CD4-positive, alpha-beta T cell treated with Interleukin-2 at 100 ng/mL for 4 hours (primary cell): ENCODE data around the gene CYS1.
"Not testable (repeated sequence)": the region's sequence is repeated elsewhere in the genome, so short reads cannot be mapped to it uniquely, and the experiment has no call there.

ENCODE experiments used
- DNase-seq: peaks from one replicate; pipeline ENCODE4 v3.0.0-alpha.2; 2020; ENCODE audit warnings: low spot score

Gene CYS1

DNA sequence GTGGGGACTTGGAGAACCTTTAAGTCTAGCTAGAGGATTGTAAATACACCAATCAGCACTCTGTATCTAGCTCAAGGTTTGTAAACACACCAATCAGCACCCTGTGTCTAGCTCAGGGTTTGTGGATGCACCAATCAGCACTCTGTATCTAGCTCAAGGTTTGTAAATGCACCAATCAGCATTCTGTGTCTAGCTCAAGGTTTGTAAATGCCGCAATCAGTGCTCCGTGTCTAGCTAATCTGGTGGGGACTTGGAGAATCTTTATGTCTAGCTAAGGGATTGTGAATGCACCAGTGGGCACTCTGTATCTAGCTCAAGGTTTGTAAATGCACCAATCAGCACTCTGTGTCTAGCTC, 11.7 kb upstream of the CYS1 start:
- not testable (repeated sequence) for DNase-seq

DNA sequence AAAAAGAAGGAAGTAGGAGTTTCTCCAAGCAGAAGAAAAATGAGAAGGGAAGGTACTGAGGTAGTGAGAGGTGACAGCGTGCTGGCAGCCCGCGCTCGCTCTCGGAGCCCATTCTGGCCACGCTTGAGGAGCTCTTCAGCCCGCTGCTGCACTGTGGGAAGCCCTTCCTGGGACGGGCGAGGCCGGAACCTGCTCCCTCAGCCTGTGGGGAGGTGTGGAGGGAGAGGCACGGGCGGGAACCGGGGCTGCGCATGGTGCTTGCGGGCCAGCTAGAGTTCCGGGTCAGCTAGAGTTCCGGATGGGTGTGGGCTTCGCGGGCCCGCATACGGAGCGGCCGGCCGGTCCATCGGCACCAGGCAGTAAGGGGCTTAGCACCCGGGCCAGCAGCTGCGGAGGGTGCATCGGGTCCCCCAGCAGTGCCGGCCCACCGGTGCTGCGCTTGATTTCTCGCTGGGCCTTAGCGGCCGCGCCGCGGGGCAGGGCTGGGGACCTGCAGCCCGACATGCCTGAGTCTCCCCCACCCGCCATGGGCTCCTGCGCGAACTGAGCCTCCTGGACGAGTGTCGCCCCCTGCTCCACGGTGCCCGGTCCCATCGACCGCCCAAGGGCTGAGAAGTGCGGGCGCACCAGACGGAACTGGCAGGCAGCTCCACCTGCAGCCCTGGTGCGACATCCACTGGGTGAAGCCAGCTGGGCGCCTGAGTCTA, 11.1 kb upstream of the CYS1 start:
- no peak for DNase-seq

- no peak for DNase-seq
These were observed 9.5 kb upstream of the CYS1 start for GRCh38 chr2:10089565-10090190.

GRCh38 chr2:10087360-10087759, 7.1 kb upstream of the CYS1 start:
- DNase-seq = no peak

GRCh38 chr2:10086950-10087349, 6.7 kb upstream of the CYS1 start:
- DNase-seq = no peak

- DNase-seq = no peak
These were observed 5.5 kb upstream of the CYS1 start for GRCh38 chr2:10085668-10086059.

GRCh38 chr2:10085043-10085667, 4.9 kb upstream of the CYS1 start:
- no peak for DNase-seq

- DNase-seq = no peak
These were observed 4.1 kb upstream of the CYS1 start for GRCh38 chr2:10084223-10084865.

DNA sequence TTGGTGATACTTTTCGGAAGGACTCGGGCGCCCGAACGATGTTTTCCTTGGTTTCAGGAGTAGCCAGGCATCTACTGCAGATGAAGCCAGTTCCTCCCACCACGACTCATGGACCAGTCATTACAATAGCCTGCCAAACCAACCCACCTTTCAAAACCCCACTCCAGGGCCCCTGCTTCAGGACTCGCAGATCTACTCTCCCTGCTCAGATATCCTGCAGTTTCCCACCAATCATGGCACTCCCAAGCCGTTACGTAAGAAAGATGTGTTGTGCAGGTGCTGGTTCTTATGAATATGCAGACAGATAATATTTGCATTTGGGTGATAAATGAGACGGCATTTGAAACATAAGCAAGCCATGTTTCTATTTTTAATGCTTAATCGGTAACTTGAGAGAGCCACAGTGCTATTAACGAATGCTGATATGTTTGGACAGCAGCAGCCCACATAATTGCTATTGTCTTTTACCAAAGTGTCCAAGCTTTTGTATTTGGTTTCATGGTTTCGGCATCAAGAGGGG, 3.5 kb upstream of the CYS1 start:
- no peak for DNase-seq

GRCh38 chr2:10083046-10083445, 2.8 kb upstream of the CYS1 start:
- no peak for DNase-seq

- DNase-seq = peak; percentile 6
These were observed 509 bp upstream of the CYS1 start for GRCh38 chr2:10080536-10081304.

DNA sequence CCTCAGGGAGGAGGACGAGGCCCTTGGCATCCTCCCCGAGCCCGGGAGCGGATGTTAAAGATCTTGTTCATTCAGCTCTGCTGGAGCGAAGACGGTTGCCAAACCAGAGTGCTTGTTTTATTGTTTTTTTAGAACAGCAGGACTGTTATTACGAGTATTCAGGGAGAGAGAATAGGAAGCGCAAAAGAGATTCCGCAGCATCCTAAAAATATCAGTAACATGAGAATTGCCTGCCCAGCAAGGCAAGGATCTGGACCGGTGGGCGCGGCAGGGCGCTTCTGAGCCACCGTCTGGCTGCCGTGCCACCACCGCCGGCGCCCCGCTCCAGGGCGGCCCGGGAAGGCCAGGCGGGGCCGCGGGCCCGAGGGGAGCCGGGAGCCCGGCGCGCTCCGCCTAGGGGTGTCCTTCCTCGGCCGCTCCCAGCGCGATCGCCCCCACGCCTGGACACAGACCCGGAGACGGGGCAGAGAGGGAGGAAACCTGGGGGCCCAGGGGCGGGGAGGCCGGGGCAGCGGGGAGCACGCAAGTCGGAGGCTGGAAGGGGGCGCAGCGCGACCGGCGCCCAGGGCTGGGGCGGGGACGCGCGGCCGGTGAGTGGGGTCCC, 843 bp downstream of the CYS1 start:
- DNase-seq = no peak

GRCh38 chr2:10078704-10079265, 1.4 kb downstream of the CYS1 start:
- DNase-seq = no peak

DNA sequence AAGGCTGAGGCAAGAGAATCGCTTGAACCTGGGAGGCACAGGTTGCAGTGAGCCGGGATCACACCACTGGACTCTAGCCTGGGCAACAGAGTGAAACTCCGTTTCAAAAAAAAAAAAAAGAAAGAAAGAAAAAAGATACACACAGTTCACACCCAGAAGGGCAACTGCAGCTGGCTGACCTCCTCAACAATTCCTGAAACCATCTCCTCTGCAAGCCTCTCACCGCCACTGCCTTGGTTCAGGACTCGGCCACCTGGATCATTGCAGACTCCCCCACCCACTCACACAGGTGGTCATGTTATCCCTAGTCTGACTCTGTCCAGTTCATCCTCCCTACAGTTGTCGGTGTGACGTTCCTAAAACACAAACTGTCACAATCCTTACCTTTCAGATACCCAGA, 2.2 kb downstream of the CYS1 start:
- no peak for DNase-seq

- no peak for DNase-seq
These were observed 3.2 kb downstream of the CYS1 start for GRCh38 chr2:10076988-10077527.

- no peak for DNase-seq
These were observed 3.7 kb downstream of the CYS1 start for GRCh38 chr2:10076511-10076910.

GRCh38 chr2:10075571-10076209, 4.5 kb downstream of the CYS1 start:
- no peak for DNase-seq

GRCh38 chr2:10075101-10075500, 5.1 kb downstream of the CYS1 start:
- no peak for DNase-seq

GRCh38 chr2:10073706-10074105, 6.5 kb downstream of the CYS1 start:
- DNase-seq = no peak

GRCh38 chr2:10072656-10073480, 7.3 kb downstream of the CYS1 start:
- peak; percentile 80 for DNase-seq
